Activated T-cell treated with anti-CD3 and anti-CD28 coated beads, Interleukin-2, amount 50 U/mL, for 24 hours (primary cell): Measurements from ENCODE around the gene BHLHE40.

Experiments used
- DNase-seq: peaks from one replicate; pipeline ENCODE4 v3.0.0-alpha.2; 2020
- H3K27ac Mint-ChIP-seq: 2 replicates; pipeline ENCODE4 v1.8.0; 2020; ENCODE audit warnings: mild to moderate bottlenecking, mixed read lengths
- H3K27me3 Mint-ChIP-seq: 2 replicates; pipeline ENCODE4 v1.8.0; 2020; ENCODE audit warnings: mixed read lengths
- H3K36me3 Mint-ChIP-seq: 2 replicates; pipeline ENCODE4 v1.8.0; 2020; ENCODE audit warnings: low read depth, mixed read lengths
- H3K4me1 Mint-ChIP-seq: 2 replicates; pipeline ENCODE4 v1.8.0; 2020; ENCODE audit warnings: low read depth, mixed read lengths
- H3K4me3 Mint-ChIP-seq: 2 replicates; pipeline ENCODE4 v1.8.0; 2020; ENCODE audit warnings: mild to moderate bottlenecking, moderate library complexity, mixed read lengths
- H3K9me3 Mint-ChIP-seq: 2 replicates; pipeline ENCODE4 v1.8.0; 2020; ENCODE audit warnings: mixed read lengths

BHLHE40 gene

DNA sequence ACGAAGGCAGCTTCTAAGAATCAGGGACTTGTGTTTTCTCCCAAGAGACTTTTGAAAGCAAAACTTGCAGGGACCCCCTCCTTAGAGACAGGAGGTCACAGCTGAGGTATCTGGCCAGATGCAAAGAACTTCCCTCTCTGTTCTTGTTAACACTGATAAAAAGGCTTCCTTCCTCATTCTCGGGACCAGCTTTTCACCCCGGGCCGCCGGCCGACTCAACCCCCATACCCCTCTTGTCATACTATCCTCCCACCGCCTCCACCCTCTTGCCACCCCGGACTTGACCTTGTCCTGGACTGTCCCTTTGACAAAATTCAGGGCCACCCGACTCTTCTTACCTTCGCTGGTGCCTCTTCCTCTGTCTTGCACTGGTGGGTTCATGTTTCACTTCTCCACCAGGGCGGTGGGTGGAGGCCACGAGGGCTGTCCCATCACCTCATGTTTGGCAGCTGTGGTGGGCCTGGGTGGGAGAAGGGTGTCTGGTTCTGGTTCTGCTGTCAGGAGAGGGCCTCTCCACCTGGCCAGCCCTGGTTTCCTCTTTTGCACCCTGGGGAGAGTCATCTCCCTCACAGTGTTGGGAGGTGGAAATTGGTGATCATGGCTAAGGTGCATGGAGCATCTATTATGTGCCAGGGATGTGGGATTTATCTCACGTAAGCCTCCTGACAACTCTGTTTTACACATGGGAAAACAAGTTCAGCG, 32.5 kb downstream of the BHLHE40 start:
- H3K36me3 Mint-ChIP-seq, result no peaks in the 10 kb centered on the region
- DNase-seq, result no peak
- no peaks in the 10 kb centered on the region for H3K9me3 Mint-ChIP-seq
- H3K4me1 Mint-ChIP-seq, result peaks cover 66% of the 10 kb centered on the region
- peaks cover 11% of the 10 kb centered on the region for H3K27me3 Mint-ChIP-seq
- no peak overlapping the region for H3K4me3 Mint-ChIP-seq
- H3K27ac Mint-ChIP-seq, result peak overlapping the region; percentile 74

DNA sequence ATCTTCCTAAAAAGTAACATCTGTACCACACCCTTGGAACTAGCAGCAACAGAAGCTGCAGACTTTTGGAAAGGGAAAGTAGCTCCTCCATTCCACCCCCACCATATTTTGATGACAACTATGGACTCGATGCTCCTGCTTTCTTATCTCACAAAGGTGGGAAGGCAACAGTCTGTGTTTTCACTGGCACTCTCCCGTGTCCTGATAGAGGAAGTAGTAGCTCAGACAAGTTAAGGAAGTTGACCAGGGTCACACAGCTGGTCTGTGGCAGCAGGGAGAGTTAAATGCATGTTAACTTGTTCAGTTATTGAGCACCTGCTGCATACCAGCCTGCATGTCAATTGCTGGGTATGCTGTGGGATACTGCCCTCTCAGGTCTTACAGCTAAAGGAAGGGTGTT, 33.1 kb downstream of the BHLHE40 start:
- no peak for DNase-seq
- Mint-ChIP-seq H3K27ac (peak overlapping the region; percentile 74), H3K4me1 (peaks cover 66% of the 10 kb centered on the region), H3K36me3 (no peaks in the 10 kb centered on the region), H3K9me3 (no peaks in the 10 kb centered on the region), H3K27me3 (peaks cover 11% of the 10 kb centered on the region), H3K4me3 (no peak overlapping the region)

DNA sequence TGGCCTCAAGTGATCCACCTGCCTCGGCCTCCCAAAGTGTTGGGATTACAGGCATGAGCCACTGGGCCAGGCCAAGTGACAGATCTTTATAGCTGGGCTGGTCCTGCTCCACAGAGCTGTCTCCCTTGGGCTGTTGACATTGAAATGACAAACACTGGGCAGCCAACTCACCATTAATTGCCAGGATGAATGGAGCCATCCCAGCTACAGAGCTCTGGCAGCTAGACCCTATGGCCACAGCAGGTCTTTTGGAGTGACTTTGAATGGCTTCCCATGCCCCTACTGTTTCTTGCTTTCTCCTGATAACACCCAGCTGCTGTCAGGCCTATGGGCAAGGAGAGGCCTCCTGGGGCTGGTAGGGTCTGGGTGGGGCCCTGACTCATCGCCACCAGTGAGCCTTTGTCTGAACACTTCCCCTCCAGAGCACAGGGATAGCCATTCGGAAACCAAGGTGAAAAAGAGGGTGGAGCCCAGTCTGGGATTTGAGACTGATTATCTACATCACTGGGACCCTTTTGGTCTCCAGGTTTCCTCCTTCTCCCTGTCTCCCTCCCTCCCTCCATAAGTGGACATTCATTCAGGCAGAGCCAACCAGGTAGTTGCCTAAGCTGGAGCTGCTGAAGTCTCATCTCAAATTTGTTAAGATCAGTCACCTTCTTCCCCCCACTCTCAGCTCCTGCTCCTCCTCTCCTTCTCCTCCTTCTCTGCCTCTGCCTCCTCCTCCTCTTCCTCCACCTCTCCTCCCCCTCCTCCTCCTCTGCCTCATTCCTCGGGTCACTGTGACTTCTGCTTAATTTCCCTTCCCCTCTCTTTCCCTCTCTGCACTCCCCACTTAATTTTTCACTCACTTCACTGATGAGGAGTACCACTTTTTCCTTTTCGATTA, 34.0 kb downstream of the BHLHE40 start:
- no peak for DNase-seq
- no peak overlapping the region for H3K27ac Mint-ChIP-seq
- no peak overlapping the region for H3K4me3 Mint-ChIP-seq
- H3K27me3 Mint-ChIP-seq, result peaks cover 11% of the 10 kb centered on the region
- no peaks in the 10 kb centered on the region for H3K9me3 Mint-ChIP-seq
- H3K36me3 Mint-ChIP-seq, result no peaks in the 10 kb centered on the region
- peaks cover 64% of the 10 kb centered on the region for H3K4me1 Mint-ChIP-seq

DNA sequence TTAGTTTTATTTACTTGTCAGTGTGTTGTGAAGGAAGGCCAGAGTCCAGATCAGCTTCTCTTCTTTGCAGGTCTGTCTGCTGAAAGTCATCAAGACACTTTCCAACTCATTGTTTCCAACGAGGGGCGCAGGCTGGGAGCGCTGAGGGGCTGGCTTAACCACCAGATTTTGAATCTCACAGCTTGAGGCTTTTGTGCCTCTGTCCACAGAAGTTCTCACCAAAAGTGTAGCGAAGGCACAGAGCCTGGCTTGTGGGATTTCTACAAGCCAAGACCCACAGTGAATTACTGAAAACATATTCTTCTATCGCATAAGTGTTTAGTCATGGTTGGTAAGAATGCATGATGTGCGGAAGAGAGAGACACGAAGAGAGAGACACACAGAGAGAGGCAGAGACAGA, 35.2 kb downstream of the BHLHE40 start:
- H3K9me3 Mint-ChIP-seq, result no peaks in the 10 kb centered on the region
- no peak overlapping the region for H3K4me3 Mint-ChIP-seq
- no peaks in the 10 kb centered on the region for H3K36me3 Mint-ChIP-seq
- H3K27ac Mint-ChIP-seq, result peak overlapping the region; percentile 9
- peaks cover 11% of the 10 kb centered on the region for H3K27me3 Mint-ChIP-seq
- no peak for DNase-seq
- peaks cover 70% of the 10 kb centered on the region for H3K4me1 Mint-ChIP-seq

DNA sequence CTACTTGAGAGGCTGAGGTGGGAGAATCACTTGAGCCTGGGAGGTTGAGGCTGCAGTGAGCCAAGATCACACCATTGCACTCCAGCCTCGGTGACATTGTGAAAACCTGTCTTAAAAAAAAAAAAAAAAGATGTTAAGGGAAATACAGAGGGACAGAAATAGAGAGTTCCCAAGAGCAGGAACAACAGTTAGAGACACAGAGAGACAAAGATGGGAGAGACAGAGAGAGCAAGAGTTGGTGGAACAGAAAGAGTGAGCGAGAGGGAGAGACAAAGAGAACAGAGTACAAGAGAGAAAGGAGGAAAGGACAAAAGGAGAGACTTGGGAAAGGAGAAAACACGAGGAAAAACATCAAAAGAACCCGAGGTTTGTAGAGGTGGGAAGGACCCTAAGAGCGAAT, 35.8 kb downstream of the BHLHE40 start:
- H3K27me3 Mint-ChIP-seq, result peaks cover 11% of the 10 kb centered on the region
- H3K36me3 Mint-ChIP-seq, result no peaks in the 10 kb centered on the region
- DNase-seq, result no peak
- no peaks in the 10 kb centered on the region for H3K9me3 Mint-ChIP-seq
- H3K4me1 Mint-ChIP-seq, result peaks cover 76% of the 10 kb centered on the region
- no peak overlapping the region for H3K4me3 Mint-ChIP-seq
- H3K27ac Mint-ChIP-seq, result peak overlapping the region; percentile 33

DNA sequence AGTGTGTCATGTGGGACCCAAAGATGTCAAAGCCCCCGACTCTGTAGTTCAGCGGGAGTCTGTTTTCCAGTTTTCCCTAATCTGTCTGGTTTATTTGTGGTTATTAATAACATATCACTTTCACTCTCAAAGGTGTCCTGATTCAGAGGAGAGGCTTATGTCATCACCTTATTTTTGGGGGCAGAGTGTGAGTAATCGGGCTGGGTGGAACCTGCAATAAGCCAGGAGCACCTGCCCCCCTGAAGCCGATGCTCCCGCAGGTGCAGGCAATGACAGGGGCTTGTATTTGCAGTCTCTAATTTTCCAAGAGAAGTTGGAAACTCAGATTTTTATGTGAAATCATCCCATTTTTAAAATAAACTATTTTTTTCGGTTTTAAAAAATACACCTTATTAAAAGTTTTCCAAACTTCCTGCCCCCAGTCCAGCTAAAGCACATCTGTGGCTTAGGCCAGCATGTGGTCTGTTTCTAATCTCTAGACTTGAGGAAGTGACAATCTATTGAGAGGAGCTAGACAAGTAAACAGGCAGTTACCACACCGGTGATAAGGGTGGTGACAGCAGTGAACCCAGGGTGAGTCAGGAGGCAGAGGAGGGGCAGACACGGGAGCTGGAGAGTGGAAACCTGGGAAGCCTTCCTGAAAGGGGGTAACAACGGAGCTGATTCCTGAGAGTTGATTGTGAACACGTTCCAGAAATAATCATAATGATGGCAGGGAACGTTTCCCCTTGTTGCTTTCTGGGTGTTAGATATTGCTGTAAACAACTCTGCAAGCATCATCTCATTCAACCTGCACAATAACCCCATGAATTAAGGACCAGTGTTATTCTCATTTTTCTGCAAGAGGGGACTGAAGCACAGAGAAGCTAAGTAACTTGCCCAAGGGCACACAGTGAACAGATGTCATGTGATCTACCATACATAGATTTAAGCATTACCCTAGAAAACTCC, 37.2 kb downstream of the BHLHE40 start:
- Mint-ChIP-seq H3K4me1 (peaks cover 81% of the 10 kb centered on the region), H3K9me3 (no peaks in the 10 kb centered on the region), H3K36me3 (no peaks in the 10 kb centered on the region), H3K27ac (no peak overlapping the region), H3K4me3 (no peak overlapping the region), H3K27me3 (peaks cover 11% of the 10 kb centered on the region)
- DNase-seq, result no peak

DNA sequence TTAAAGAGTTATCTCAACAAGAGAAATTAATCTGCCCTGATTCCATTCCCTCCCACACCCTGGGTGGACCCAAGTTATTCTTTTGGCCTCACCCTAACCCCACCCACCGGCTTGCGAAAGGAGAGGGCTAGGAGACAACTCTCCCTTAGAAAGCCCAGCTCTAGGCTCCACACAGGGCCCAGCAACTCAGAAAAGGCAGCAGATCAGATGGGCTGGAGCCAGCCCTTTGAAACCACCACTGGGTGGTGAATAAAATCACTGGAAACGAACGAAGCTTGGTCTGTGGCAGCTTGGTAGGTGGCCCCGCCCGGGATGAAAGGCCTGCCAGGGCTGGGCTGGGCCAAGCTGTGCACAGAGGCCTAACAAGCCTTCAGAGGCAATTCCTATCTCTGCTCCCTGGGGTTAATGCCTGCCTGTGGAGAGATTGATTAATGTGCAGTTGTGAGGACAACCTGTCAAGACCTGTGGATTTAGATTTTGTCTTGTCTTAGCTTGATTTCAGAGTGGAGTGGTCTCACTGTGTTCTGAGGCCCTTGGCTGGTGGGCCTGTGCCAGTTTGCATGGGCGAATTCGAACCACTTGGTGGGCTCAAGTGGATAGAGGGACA, 38.8 kb downstream of the BHLHE40 start:
- no peaks in the 10 kb centered on the region for H3K36me3 Mint-ChIP-seq
- H3K4me1 Mint-ChIP-seq, result peaks cover 84% of the 10 kb centered on the region
- no peak overlapping the region for H3K27ac Mint-ChIP-seq
- no peaks in the 10 kb centered on the region for H3K9me3 Mint-ChIP-seq
- H3K27me3 Mint-ChIP-seq, result no peaks in the 10 kb centered on the region
- no peak for DNase-seq
- H3K4me3 Mint-ChIP-seq, result no peak overlapping the region

DNA sequence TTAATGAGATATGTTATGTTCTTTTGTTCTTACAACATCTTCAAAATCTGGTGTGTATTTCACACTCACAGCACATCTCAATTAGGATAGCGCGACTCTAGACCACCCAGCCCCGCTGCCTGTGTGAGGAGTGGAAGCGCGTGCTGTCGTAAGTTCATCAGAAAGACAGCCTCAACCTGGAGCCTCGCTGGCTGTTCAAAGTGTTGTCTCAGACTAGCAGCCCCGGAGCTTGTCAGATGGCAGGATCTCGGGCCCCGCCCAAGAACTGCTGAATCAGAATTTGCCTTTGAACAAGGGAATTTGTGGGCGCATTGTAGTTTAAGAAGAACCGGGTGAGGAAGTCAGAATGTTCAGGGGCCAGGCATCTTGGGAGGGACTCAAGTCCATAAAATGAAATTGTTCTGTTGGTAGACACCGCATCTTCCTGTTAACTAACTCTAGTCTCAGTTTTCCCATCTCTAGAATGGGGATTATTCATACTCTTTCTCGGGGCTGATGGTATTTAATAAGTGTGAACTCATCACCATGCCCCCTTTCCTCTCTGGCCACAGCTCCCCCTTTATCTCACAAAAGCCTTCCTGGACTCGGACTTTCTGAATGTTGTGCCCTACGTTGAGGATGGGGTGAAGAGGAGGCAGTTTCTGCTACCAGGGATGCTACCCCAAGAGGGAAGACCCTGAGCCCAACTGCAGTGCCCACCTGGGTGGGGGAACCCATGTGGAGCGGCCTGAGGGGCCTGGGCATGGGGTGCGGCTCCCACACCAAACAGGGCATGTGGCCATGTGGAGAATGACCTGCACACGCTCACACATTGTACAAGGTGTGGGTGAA, 40.4 kb downstream of the BHLHE40 start:
- H3K27me3 Mint-ChIP-seq, result no peaks in the 10 kb centered on the region
- DNase-seq, result peak; percentile 75
- peaks cover 83% of the 10 kb centered on the region for H3K4me1 Mint-ChIP-seq

DNA sequence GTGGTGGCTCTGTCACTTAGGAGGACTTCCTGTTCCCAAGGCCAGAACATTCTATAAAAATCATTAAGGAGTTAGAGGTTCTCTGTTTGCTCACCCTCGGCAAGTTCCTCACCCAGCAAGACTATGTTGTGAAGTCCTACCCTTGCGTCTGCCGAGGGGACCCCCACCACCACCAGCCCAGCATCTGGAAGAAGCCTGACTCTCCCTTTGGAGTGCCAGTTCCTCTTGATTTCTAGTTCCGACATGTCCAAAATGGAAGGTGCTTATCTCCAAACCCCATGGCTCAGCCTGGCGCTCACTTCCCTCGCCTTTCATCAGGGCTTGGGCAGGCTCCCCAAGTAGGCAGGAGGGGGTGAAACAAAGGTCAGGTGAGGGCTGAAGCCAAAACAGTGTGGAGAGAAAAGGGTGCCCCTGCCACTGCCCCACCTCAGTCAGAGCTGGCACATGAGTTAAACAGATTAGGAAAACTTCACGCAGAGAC, 41.0 kb downstream of the BHLHE40 start:
- Mint-ChIP-seq H3K9me3 (no peaks in the 10 kb centered on the region), H3K4me1 (peaks cover 87% of the 10 kb centered on the region), H3K4me3 (no peak overlapping the region), H3K27ac (peak overlapping the region; percentile 68), H3K36me3 (no peaks in the 10 kb centered on the region), H3K27me3 (no peaks in the 10 kb centered on the region)
- DNase-seq, result no peak

More for the DNA sequence above, 40.4 kb downstream of the BHLHE40 start:
- Mint-ChIP-seq H3K27ac (peak overlapping the region; percentile 68), H3K9me3 (no peaks in the 10 kb centered on the region), H3K4me3 (peak overlapping the region; percentile 5), H3K36me3 (no peaks in the 10 kb centered on the region)

DNA sequence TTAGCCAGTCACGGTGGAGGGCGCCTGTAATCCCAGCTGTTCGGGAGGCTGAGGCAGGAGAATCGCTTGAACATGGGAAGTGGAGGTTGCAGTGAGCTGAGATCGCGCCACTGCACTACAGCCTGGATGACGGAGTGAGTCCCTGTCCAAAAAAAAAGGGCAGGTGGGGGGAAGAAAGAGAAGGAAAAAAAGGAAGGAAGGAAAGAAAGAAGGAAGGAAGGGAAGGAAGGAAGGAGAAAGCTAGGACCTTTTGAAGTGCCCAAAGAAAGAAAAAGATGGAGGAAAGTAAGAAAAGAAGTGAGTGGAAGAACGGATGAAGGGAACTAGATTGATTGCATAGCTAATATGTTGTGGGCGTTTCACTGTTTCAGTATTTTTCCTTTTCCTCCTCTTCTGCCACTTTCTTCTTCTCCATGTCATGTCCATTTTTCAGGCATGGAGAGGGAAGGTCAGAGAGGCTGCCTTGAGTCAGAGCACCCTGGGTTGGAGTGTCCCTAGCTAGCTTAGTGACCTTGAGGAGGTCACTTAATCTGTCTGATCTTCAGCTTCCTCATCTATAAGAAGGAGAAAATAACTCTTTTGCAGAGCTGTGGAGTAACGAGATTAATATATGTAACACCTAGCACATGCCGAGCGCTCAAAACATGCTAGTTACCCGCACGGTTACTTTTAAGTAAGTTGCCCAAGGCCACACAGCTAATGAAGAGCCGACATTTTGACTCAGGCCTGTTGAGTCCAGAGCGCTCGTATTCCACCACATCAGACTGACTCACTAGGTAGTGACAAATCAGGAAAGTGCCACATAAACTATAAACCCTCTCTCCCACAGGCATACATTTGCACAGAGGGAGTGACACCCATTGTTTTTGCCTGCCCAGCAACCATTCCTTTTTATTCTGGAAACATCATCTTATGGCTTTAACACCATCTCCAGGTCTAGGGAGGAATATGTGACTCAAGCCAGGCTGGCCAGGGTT, 42.2 kb downstream of the BHLHE40 start:
- Mint-ChIP-seq H3K4me3 (peak overlapping the region; percentile 52), H3K27ac (peak overlapping the region; percentile 97)

DNA sequence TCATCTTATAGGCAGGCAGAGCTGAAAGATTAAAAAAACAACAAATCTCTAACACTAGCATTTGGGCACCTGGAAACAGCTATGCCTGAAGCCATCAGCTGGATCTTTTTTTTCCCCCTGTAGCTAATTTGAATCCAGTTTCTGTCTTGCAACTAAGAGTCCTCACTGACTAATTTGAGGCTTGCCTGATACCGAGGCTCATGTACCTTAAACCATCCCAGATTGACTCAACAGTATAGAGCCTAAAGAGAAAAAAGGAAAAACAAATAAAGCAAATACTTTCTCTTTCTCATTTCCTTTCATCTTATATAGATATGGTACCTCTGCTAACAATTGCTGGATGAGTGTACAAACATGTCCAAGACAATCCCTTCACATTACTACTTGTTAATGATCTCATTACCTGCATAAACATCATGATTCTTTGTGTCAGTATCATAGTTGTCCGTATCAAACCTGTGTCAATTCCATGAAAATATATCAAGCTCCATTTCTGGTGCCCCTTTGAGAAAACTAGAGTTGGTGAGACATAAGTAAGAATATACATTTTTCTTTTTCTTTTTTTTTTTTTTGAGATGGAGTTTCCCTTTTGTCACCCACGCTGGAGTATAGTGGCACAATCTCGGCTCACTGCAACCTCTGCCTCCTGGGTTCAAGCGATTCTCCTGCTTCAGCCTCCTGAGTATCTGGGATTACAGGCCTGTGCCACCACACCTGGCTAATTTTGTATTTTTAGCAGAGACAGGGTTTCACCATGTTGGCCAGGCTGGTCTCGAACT, 43.1 kb downstream of the BHLHE40 start:
- Mint-ChIP-seq H3K4me1 (peaks cover 82% of the 10 kb centered on the region), H3K27me3 (no peaks in the 10 kb centered on the region), H3K9me3 (no peaks in the 10 kb centered on the region), H3K36me3 (no peaks in the 10 kb centered on the region), H3K27ac (peak overlapping the region; percentile 97), H3K4me3 (peak overlapping the region; percentile 52)
- DNase-seq, result no peak

More for the DNA sequence above, 42.2 kb downstream of the BHLHE40 start:
- Mint-ChIP-seq H3K4me1 (peaks cover 86% of the 10 kb centered on the region), H3K27me3 (no peaks in the 10 kb centered on the region), H3K36me3 (no peaks in the 10 kb centered on the region), H3K9me3 (no peaks in the 10 kb centered on the region)
- no peak for DNase-seq
